Thoracic aorta (tissue), 2 donors: ENCODE measurements around the gene TMEM86B. TPM values are rescaled to one million over a fixed set of nuclear protein-coding genes. Genes with fewer than 3 reads are reported as not detected.

Experiments
- ATAC-seq: fragments of 150-250 bp; one replicate; pipeline ENCODE4 v1.8.0; 2017; ENCODE audit warnings: low read depth; ENCODE audit not compliant: insufficient number of reproducible peaks, low FRiP score
- DNase-seq: peaks from one replicate; pipeline ENCODE4 v3.0.0-alpha.2; 2020; ENCODE audit warnings: low spot score
- H3K27ac ChIP-seq, 2 donors: fragments of 200-600 bp; sonication (generic); 1 replicate in 1 of 2; 2 replicates in 1 of 2; pipeline ENCODE4 v1.5.1; 2016; ENCODE audit warnings: mild to moderate bottlenecking in 2 of 2, moderate library complexity in 2 of 2
- H3K27me3 ChIP-seq: fragments of 200-600 bp; sonication (generic); replicated peaks from 2 replicates; pipeline ENCODE4 v1.6.0; 2016; ENCODE audit warnings: mild to moderate bottlenecking; ENCODE audit not compliant: insufficient read depth
- H3K36me3 ChIP-seq: fragments of 200-600 bp; sonication (generic); one replicate; pipeline ENCODE4 v1.5.1; 2016
- H3K4me1 ChIP-seq, 2 donors: fragments of 200-600 bp; sonication (generic); 1 replicate in 1 of 2; 2 replicates in 1 of 2; pipeline versions ENCODE4 v1.5.1 to v1.6.0; 2016; ENCODE audit warnings: low read depth in 2 of 2, mild to moderate bottlenecking in 1 of 2; ENCODE audit not compliant: control insufficient read depth in 1 of 2
- H3K4me3 ChIP-seq: fragments of 200-600 bp; sonication (generic); 2 replicates; pipeline ENCODE4 v1.5.1; 2016; ENCODE audit warnings: mild to moderate bottlenecking
- H3K9me3 ChIP-seq: fragments of 200-600 bp; sonication (generic); 2 replicates; pipeline ENCODE4 v1.5.1; 2016
- CTCF ChIP-seq: fragments of 200-600 bp; sonication (generic); IDR thresholded peaks from one replicate; pipeline ENCODE4 v1.5.1; 2019; ENCODE audit warnings: antibody characterized with exemption
- total RNA-seq, 2 donors: library from RNA; depleted of rRNA; stranded (reverse); fragments of >200 nt; gene quantifications; one replicate each; pipeline versions ENCODE4 v1.1.0 to v1.2.3, GENCODE V29; 2016

TMEM86B gene
- total RNA-seq, 2 donors from 2014 or later: 2.4 to 4.8 TPM

- Histone ChIP-seq H3K27ac (no peak overlapping the region), H3K36me3 (peaks cover 9% of the 10 kb centered on the region)
- ATAC-seq: no peak
Measured at GRCh38 chr19:55273978-55274707, 45.6 kb upstream of the TMEM86B start.

GRCh38 chr19:55272142-55272541 is 43.6 kb upstream of the TMEM86B start:
- no peak for ATAC-seq
- TF ChIP-seq CTCF: no peak
- H3K36me3 ChIP-seq: peaks cover 9% of the 10 kb centered on the region

More at GRCh38 chr19:55273978-55274707, 45.6 kb upstream of the TMEM86B start:
- Histone ChIP-seq H3K4me3 (no peak overlapping the region), H3K9me3 (no peaks in the 10 kb centered on the region), H3K27me3 (no peaks in the 10 kb centered on the region), H3K4me1 (peaks cover under 1 to 5% of the 10 kb centered on the region in 2 donors)
- no peak for TF ChIP-seq CTCF
- DNase-seq: no peak

GRCh38 chr19:55270172-55270942 is 41.8 kb upstream of the TMEM86B start:
- DNase-seq (no peak), ATAC-seq (no peak)
- no peak overlapping the region for H3K4me3 ChIP-seq
- H3K9me3 ChIP-seq: no peaks in the 10 kb centered on the region
- no peaks in the 10 kb centered on the region for H3K27me3 ChIP-seq
- H3K27ac ChIP-seq: no peak overlapping the region
- no peak for TF ChIP-seq CTCF
- H3K36me3 ChIP-seq: peaks cover 15% of the 10 kb centered on the region
- H3K4me1 ChIP-seq: no peaks in the 10 kb centered on the region

More at GRCh38 chr19:55272142-55272541, 43.6 kb upstream of the TMEM86B start:
- H3K27me3 ChIP-seq: no peaks in the 10 kb centered on the region
- no peaks in the 10 kb centered on the region for H3K9me3 ChIP-seq
- H3K27ac ChIP-seq: no peak overlapping the region
- no peak overlapping the region for H3K4me3 ChIP-seq
- no peaks in the 10 kb centered on the region for H3K4me1 ChIP-seq
- no peak for DNase-seq

- no peaks in the 10 kb centered on the region for H3K9me3 ChIP-seq
- no peak for TF ChIP-seq CTCF
- no peak overlapping the region for H3K4me3 ChIP-seq
- H3K27ac ChIP-seq: no peak overlapping the region
- DNase-seq (no peak), ATAC-seq (no peak)
- no peaks in the 10 kb centered on the region for H3K4me1 ChIP-seq
- peaks cover 15% of the 10 kb centered on the region for H3K36me3 ChIP-seq
- no peaks in the 10 kb centered on the region for H3K27me3 ChIP-seq
Measured at GRCh38 chr19:55269299-55269698, 40.7 kb upstream of the TMEM86B start.

- no peak for ATAC-seq
- H3K27me3 ChIP-seq: no peaks in the 10 kb centered on the region
Measured at GRCh38 chr19:55266840-55267239, 38.3 kb upstream of the TMEM86B start.

More at GRCh38 chr19:55266840-55267239, 38.3 kb upstream of the TMEM86B start:
- no peak for DNase-seq
- no peak for TF ChIP-seq CTCF
- H3K9me3 ChIP-seq: no peaks in the 10 kb centered on the region
- peaks cover 6% of the 10 kb centered on the region for H3K36me3 ChIP-seq
- no peak overlapping the region for H3K27ac ChIP-seq
- H3K4me1 ChIP-seq: no peaks in the 10 kb centered on the region
- H3K4me3 ChIP-seq: no peak overlapping the region
